SJCRH30 (cell line): ENCODE results near the gene ACAN. TPM values are rescaled to one million over a fixed set of nuclear protein-coding genes. Genes with fewer than 3 reads are reported as not detected.

Source experiments
- DNase-seq, 2 experiments: peaks; one replicate each; pipeline ENCODE4 v3.0.0-alpha.2; 2015 to 2020
- H3K27ac ChIP-seq: fragments of 250-450 bp; sonication (Bioruptor Pico); 2 replicates; pipeline ENCODE4 v1.5.1; 2020; ENCODE audit warnings: mild to moderate bottlenecking, moderate library complexity
- H3K27me3 ChIP-seq: fragments of 250-450 bp; sonication (Bioruptor Pico); 2 replicates; pipeline ENCODE4 v1.5.1; 2020; ENCODE audit warnings: mild to moderate bottlenecking, moderate library complexity
- H3K36me3 ChIP-seq: fragments of 250-450 bp; sonication (Bioruptor Pico); 2 replicates; pipeline ENCODE4 v1.5.1; 2020; ENCODE audit warnings: mild to moderate bottlenecking, moderate library complexity
- H3K4me1 ChIP-seq: fragments of 250-450 bp; sonication (Bioruptor Pico); 2 replicates; pipeline ENCODE4 v1.5.1; 2020; ENCODE audit warnings: mild to moderate bottlenecking, moderate library complexity
- H3K4me3 ChIP-seq: fragments of 250-450 bp; sonication (Bioruptor Pico); 2 replicates; pipeline ENCODE4 v1.5.1; 2020; ENCODE audit warnings: mild to moderate bottlenecking, moderate library complexity
- H3K9me3 ChIP-seq: fragments of 250-450 bp; sonication (Bioruptor Pico); replicated peaks from 2 replicates; pipeline ENCODE4 v1.5.1; 2020; ENCODE audit warnings: mild to moderate bottlenecking, moderate library complexity
- total RNA-seq: library from RNA; depleted of rRNA; stranded (reverse); fragments of >200 nt; shearing (Covaris generic); gene quantifications from 2 replicates; pipeline ENCODE4 v1.2.3, GENCODE V29; 2014

ACAN gene
- total RNA-seq, 1 experiment from 2014 or later, result not detected

- H3K27me3 ChIP-seq, result no peaks in the 10 kb centered on the region
- H3K36me3 ChIP-seq, result no peaks in the 10 kb centered on the region
- H3K27ac ChIP-seq, result no peak overlapping the region
- no peaks in the 10 kb centered on the region for H3K4me1 ChIP-seq
- DNase-seq, result no peak
- H3K9me3 ChIP-seq, result no peaks in the 10 kb centered on the region
- no peak overlapping the region for H3K4me3 ChIP-seq
These were observed 40.1 kb downstream of the ACAN start for GRCh38 chr15:88843334-88843733.

- no peaks in the 10 kb centered on the region for H3K27me3 ChIP-seq
- H3K36me3 ChIP-seq, result no peaks in the 10 kb centered on the region
- H3K9me3 ChIP-seq, result no peaks in the 10 kb centered on the region
- no peak for DNase-seq
- H3K27ac ChIP-seq, result no peak overlapping the region
- H3K4me1 ChIP-seq, result no peaks in the 10 kb centered on the region
- H3K4me3 ChIP-seq, result no peak overlapping the region
These were observed 41.6 kb downstream of the ACAN start for GRCh38 chr15:88844749-88845386.

GRCh38 chr15:88845616-88846015 lies 42.4 kb downstream of the ACAN start:
- Histone ChIP-seq H3K36me3 (no peaks in the 10 kb centered on the region), H3K4me1 (no peaks in the 10 kb centered on the region), H3K4me3 (no peak overlapping the region), H3K27ac (no peak overlapping the region), H3K9me3 (no peaks in the 10 kb centered on the region), H3K27me3 (no peaks in the 10 kb centered on the region)
- no peak for DNase-seq

- DNase-seq, result no peak
- H3K36me3 ChIP-seq, result no peaks in the 10 kb centered on the region
These were observed 43.9 kb downstream of the ACAN start for GRCh38 chr15:88847144-88847543.

GRCh38 chr15:88848203-88848602 lies 45.0 kb downstream of the ACAN start:
- Histone ChIP-seq H3K36me3 (no peaks in the 10 kb centered on the region), H3K27me3 (no peaks in the 10 kb centered on the region), H3K27ac (no peak overlapping the region), H3K4me1 (no peaks in the 10 kb centered on the region), H3K4me3 (no peak overlapping the region), H3K9me3 (no peaks in the 10 kb centered on the region)
- no peak for DNase-seq

More at GRCh38 chr15:88847144-88847543, 43.9 kb downstream of the ACAN start:
- H3K4me3 ChIP-seq, result no peak overlapping the region
- H3K4me1 ChIP-seq, result no peaks in the 10 kb centered on the region
- no peaks in the 10 kb centered on the region for H3K9me3 ChIP-seq
- no peak overlapping the region for H3K27ac ChIP-seq
- no peaks in the 10 kb centered on the region for H3K27me3 ChIP-seq

GRCh38 chr15:88849376-88850072 lies 46.3 kb downstream of the ACAN start:
- no peak for DNase-seq

GRCh38 chr15:88852476-88852875 lies 49.2 kb downstream of the ACAN start:
- Histone ChIP-seq H3K4me3 (no peak overlapping the region), H3K27ac (no peak overlapping the region), H3K9me3 (no peaks in the 10 kb centered on the region), H3K4me1 (no peaks in the 10 kb centered on the region), H3K27me3 (no peaks in the 10 kb centered on the region), H3K36me3 (no peaks in the 10 kb centered on the region)
- DNase-seq, result no peak

More at GRCh38 chr15:88849376-88850072, 46.3 kb downstream of the ACAN start:
- H3K27ac ChIP-seq, result no peak overlapping the region
- H3K9me3 ChIP-seq, result no peaks in the 10 kb centered on the region
- no peak overlapping the region for H3K4me3 ChIP-seq
- no peaks in the 10 kb centered on the region for H3K27me3 ChIP-seq
- H3K36me3 ChIP-seq, result no peaks in the 10 kb centered on the region
- no peaks in the 10 kb centered on the region for H3K4me1 ChIP-seq

GRCh38 chr15:88858934-88859333 lies 55.7 kb downstream of the ACAN start:
- Histone ChIP-seq H3K4me1 (no peaks in the 10 kb centered on the region), H3K4me3 (no peak overlapping the region), H3K36me3 (no peaks in the 10 kb centered on the region), H3K27me3 (no peaks in the 10 kb centered on the region), H3K27ac (no peak overlapping the region), H3K9me3 (no peaks in the 10 kb centered on the region)
- no peak for DNase-seq

- Histone ChIP-seq H3K4me3 (no peak overlapping the region), H3K9me3 (no peaks in the 10 kb centered on the region), H3K4me1 (no peaks in the 10 kb centered on the region), H3K36me3 (no peaks in the 10 kb centered on the region), H3K27me3 (no peaks in the 10 kb centered on the region), H3K27ac (no peak overlapping the region)
- no peak for DNase-seq
These were observed 56.3 kb downstream of the ACAN start for GRCh38 chr15:88859550-88859949.

GRCh38 chr15:88860212-88860611 lies 57.0 kb downstream of the ACAN start:
- Histone ChIP-seq H3K9me3 (no peaks in the 10 kb centered on the region), H3K27ac (no peak overlapping the region), H3K36me3 (no peaks in the 10 kb centered on the region), H3K4me1 (no peaks in the 10 kb centered on the region), H3K4me3 (no peak overlapping the region), H3K27me3 (no peaks in the 10 kb centered on the region)
- DNase-seq, result no peak

GRCh38 chr15:88863412-88863811 lies 60.2 kb downstream of the ACAN start:
- Histone ChIP-seq H3K4me3 (no peak overlapping the region), H3K36me3 (no peaks in the 10 kb centered on the region), H3K27me3 (no peaks in the 10 kb centered on the region), H3K9me3 (no peaks in the 10 kb centered on the region), H3K27ac (no peak overlapping the region), H3K4me1 (no peaks in the 10 kb centered on the region)
- no peak for DNase-seq

- Histone ChIP-seq H3K27ac (no peak overlapping the region), H3K27me3 (no peaks in the 10 kb centered on the region), H3K36me3 (no peaks in the 10 kb centered on the region), H3K4me1 (no peaks in the 10 kb centered on the region), H3K9me3 (no peaks in the 10 kb centered on the region), H3K4me3 (no peak overlapping the region)
- DNase-seq, result no peak
These were observed 61.7 kb downstream of the ACAN start for GRCh38 chr15:88864861-88865497.

GRCh38 chr15:88865498-88866099 lies 62.4 kb downstream of the ACAN start:
- H3K36me3 ChIP-seq, result no peaks in the 10 kb centered on the region
- no peaks in the 10 kb centered on the region for H3K27me3 ChIP-seq
- no peaks in the 10 kb centered on the region for H3K4me1 ChIP-seq
- H3K4me3 ChIP-seq, result no peak overlapping the region
- H3K27ac ChIP-seq, result no peak overlapping the region
- H3K9me3 ChIP-seq, result no peaks in the 10 kb centered on the region
- no peak for DNase-seq

- Histone ChIP-seq H3K4me1 (no peaks in the 10 kb centered on the region), H3K27ac (no peak overlapping the region), H3K4me3 (no peak overlapping the region), H3K9me3 (no peaks in the 10 kb centered on the region), H3K36me3 (no peaks in the 10 kb centered on the region), H3K27me3 (no peaks in the 10 kb centered on the region)
- DNase-seq, result no peak
These were observed 63.2 kb downstream of the ACAN start for GRCh38 chr15:88866295-88866881.

- no peak overlapping the region for H3K27ac ChIP-seq
These were observed 68.1 kb downstream of the ACAN start for GRCh38 chr15:88871313-88871712.

More at GRCh38 chr15:88871313-88871712, 68.1 kb downstream of the ACAN start:
- Histone ChIP-seq H3K36me3 (no peaks in the 10 kb centered on the region), H3K27me3 (no peaks in the 10 kb centered on the region; the same call in 1 of the 2 replicates), H3K4me1 (no peaks in the 10 kb centered on the region), H3K9me3 (no peaks in the 10 kb centered on the region), H3K4me3 (no peak overlapping the region)
- DNase-seq, result no peak
